SIG-M5 treated with dmso at 0.1 percent for 504 hours (cell line): ENCODE measurements around the gene TPCN1.
"Not testable (repeated sequence)": the region's sequence is repeated elsewhere in the genome, so short reads cannot be mapped to it uniquely, and the experiment has no call there.

Experiments used
- DNase-seq: peaks from one replicate; lab custom pipeline; 2025; ENCODE audit not compliant: unreplicated experiment; lab: John Stamatoyannopoulos, UW

The TPCN1 gene

GRCh38 chr12:113196582-113196981, 24.7 kb upstream of the TPCN1 start:
- no peak for DNase-seq

GRCh38 chr12:113196990-113197389, 24.3 kb upstream of the TPCN1 start:
- DNase-seq: peak; percentile 77

GRCh38 chr12:113197518-113198077, 23.7 kb upstream of the TPCN1 start:
- no peak for DNase-seq

- DNase-seq: no peak
Observed at GRCh38 chr12:113198296-113198695, 23.0 kb upstream of the TPCN1 start.

GRCh38 chr12:113200021-113200797, 21.1 kb upstream of the TPCN1 start:
- peak; percentile 19 for DNase-seq

- no peak for DNase-seq
Observed at GRCh38 chr12:113201187-113202177, 19.8 kb upstream of the TPCN1 start.

- DNase-seq: no peak
Observed at GRCh38 chr12:113202300-113203075, 18.8 kb upstream of the TPCN1 start.

GRCh38 chr12:113203852-113204760, 17.2 kb upstream of the TPCN1 start:
- DNase-seq: no peak

GRCh38 chr12:113204804-113205203, 16.5 kb upstream of the TPCN1 start:
- no peak for DNase-seq

GRCh38 chr12:113206802-113207201, 14.5 kb upstream of the TPCN1 start:
- not testable (repeated sequence) for DNase-seq

GRCh38 chr12:113207613-113208040, 13.6 kb upstream of the TPCN1 start:
- peak; percentile 71 for DNase-seq

- DNase-seq: peak; percentile 96
Observed at GRCh38 chr12:113208041-113208934, 13.0 kb upstream of the TPCN1 start.

GRCh38 chr12:113211160-113211559, 10.1 kb upstream of the TPCN1 start:
- DNase-seq: no peak

- DNase-seq: peak; percentile 99
Observed at GRCh38 chr12:113214895-113215400, 6.3 kb upstream of the TPCN1 start.

GRCh38 chr12:113216027-113216426, 5.2 kb upstream of the TPCN1 start:
- no peak for DNase-seq

GRCh38 chr12:113220593-113221180, 577 bp upstream of the TPCN1 start:
- no peak for DNase-seq

GRCh38 chr12:113221997-113222729, 899 bp downstream of the TPCN1 start:
- DNase-seq: peak; percentile 58
